A673 (cell line): Measurements from ENCODE around the gene RALGPS1. TPM values are rescaled to one million over a fixed set of nuclear protein-coding genes. Genes with fewer than 3 reads are reported as not detected.

Source experiments
- BruUV-seq: library from RNA; stranded (reverse); fragments of 400-500 nt; replicated peaks from 2 replicates; lab custom pipeline; 2021; lab: Mats Ljungman, UMichigan
- CTCF ChIA-PET: fragments of 300-600 bp; sonication (Branson Sonifier 250); formaldehyde crosslinking; loops from one replicate; lab custom pipeline; 2022; ENCODE audit warnings: antibody characterized with exemption; lab: Charles Lee
- POLR2A ChIA-PET: fragments of 300-600 bp; sonication (Branson Sonifier 250); formaldehyde crosslinking; loops from one replicate; lab custom pipeline; 2022; ENCODE audit warnings: antibody characterized with exemption; ENCODE audit not compliant: low non-redundant PET; lab: Charles Lee
- DNase-seq: peaks from one replicate; pipeline ENCODE4 v3.0.0-alpha.2; 2015; ENCODE audit warnings: low spot score
- H3K27ac ChIP-seq: fragments of 200-600 bp; sonication (generic); 2 replicates; pipeline ENCODE4 v1.5.1; 2016; ENCODE audit warnings: mixed run types, low read depth, mild to moderate bottlenecking, mixed read lengths, antibody characterized with exemption, low read length; ENCODE audit not compliant: poor library complexity, severe bottlenecking
- H3K27me3 ChIP-seq: fragments of 200-600 bp; sonication (generic); replicated peaks from 2 replicates; pipeline ENCODE4 v1.6.1; 2017; ENCODE audit warnings: mixed run types, low read depth, mild to moderate bottlenecking, mixed read lengths, antibody characterized with exemption, low read length; ENCODE audit not compliant: insufficient read depth, poor library complexity
- H3K36me3 ChIP-seq: fragments of 200-600 bp; sonication (generic); 2 replicates; pipeline ENCODE4 v1.6.1; 2016; ENCODE audit warnings: mixed run types, mild to moderate bottlenecking, mixed read lengths, antibody characterized with exemption, low read length; ENCODE audit not compliant: insufficient read depth, poor library complexity, severe bottlenecking
- H3K4me1 ChIP-seq: fragments of 200-600 bp; sonication (generic); 2 replicates; pipeline ENCODE4 v1.6.1; 2017; ENCODE audit warnings: mixed run types, mild to moderate bottlenecking, mixed read lengths, antibody characterized with exemption, low read length; ENCODE audit not compliant: insufficient read depth, poor library complexity, severe bottlenecking
- H3K4me3 ChIP-seq: fragments of 200-600 bp; sonication (generic); 2 replicates; pipeline ENCODE4 v1.5.1; 2016; ENCODE audit warnings: low read depth, mixed run types, mild to moderate bottlenecking, mixed read lengths, low read length; ENCODE audit not compliant: poor library complexity, severe bottlenecking
- H3K9me3 ChIP-seq: fragments of 200-600 bp; sonication (generic); 2 replicates; pipeline ENCODE4 v1.6.1; 2016; ENCODE audit warnings: mixed run types, low read depth, mild to moderate bottlenecking, mixed read lengths, antibody characterized with exemption, low read length; ENCODE audit not compliant: poor library complexity, severe bottlenecking
- EZH2 ChIP-seq: fragments of 200-600 bp; sonication (generic); IDR thresholded peaks from 2 replicates; pipeline ENCODE4 v1.6.1; 2017; ENCODE audit warnings: borderline replicate concordance, low read depth, mild to moderate bottlenecking, mixed read lengths, antibody characterized with exemption, low read length; ENCODE audit not compliant: poor library complexity, severe bottlenecking
- intact Hi-C: fragments of 100-400 bp; cut with micrococcal nuclease; formaldehyde crosslinking; loops from one replicate; pipeline ENCODE4 v1.10.0; 2022; ENCODE audit not compliant: unreplicated experiment
- total RNA-seq: library from RNA; stranded (reverse); gene quantifications from 2 replicates; pipeline ENCODE4 v1.2.3, GENCODE V29; 2021
- TF ChIP-seq, protein P1 (sequence below): fragments of 300-800, 200-600 bp; sonication (generic); conservative IDR thresholded peaks from 2 replicates; pipeline ENCODE4 v1.5.1; 2017; ENCODE audit warnings: low read depth, mild to moderate bottlenecking, antibody characterized with exemption, low read length, moderate library complexity, mixed read lengths

RALGPS1 gene
- total RNA-seq, 1 experiment from 2014 or later, result 3.9 TPM

GRCh38 chr9:127173063-127173462 is 258.5 kb downstream of the RALGPS1 start:
- Histone ChIP-seq H3K27me3 (no peaks in the 10 kb centered on the region), H3K4me1 (no peaks in the 10 kb centered on the region), H3K4me3 (no peak overlapping the region), H3K27ac (no peak overlapping the region), H3K9me3 (no peaks in the 10 kb centered on the region), H3K36me3 (no peaks in the 10 kb centered on the region)
- ChIA-PET CTCF (no interaction called here), POLR2A (no interaction called here)
- DNase-seq, result no peak
- TF ChIP-seq EZH2, result no peak
- TF ChIP-seq, protein P1, sequence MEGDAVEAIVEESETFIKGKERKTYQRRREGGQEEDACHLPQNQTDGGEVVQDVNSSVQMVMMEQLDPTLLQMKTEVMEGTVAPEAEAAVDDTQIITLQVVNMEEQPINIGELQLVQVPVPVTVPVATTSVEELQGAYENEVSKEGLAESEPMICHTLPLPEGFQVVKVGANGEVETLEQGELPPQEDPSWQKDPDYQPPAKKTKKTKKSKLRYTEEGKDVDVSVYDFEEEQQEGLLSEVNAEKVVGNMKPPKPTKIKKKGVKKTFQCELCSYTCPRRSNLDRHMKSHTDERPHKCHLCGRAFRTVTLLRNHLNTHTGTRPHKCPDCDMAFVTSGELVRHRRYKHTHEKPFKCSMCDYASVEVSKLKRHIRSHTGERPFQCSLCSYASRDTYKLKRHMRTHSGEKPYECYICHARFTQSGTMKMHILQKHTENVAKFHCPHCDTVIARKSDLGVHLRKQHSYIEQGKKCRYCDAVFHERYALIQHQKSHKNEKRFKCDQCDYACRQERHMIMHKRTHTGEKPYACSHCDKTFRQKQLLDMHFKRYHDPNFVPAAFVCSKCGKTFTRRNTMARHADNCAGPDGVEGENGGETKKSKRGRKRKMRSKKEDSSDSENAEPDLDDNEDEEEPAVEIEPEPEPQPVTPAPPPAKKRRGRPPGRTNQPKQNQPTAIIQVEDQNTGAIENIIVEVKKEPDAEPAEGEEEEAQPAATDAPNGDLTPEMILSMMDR, result no peak
- no TSS peak for BruUV-seq
- intact Hi-C loops, result no loop called here

DNA sequence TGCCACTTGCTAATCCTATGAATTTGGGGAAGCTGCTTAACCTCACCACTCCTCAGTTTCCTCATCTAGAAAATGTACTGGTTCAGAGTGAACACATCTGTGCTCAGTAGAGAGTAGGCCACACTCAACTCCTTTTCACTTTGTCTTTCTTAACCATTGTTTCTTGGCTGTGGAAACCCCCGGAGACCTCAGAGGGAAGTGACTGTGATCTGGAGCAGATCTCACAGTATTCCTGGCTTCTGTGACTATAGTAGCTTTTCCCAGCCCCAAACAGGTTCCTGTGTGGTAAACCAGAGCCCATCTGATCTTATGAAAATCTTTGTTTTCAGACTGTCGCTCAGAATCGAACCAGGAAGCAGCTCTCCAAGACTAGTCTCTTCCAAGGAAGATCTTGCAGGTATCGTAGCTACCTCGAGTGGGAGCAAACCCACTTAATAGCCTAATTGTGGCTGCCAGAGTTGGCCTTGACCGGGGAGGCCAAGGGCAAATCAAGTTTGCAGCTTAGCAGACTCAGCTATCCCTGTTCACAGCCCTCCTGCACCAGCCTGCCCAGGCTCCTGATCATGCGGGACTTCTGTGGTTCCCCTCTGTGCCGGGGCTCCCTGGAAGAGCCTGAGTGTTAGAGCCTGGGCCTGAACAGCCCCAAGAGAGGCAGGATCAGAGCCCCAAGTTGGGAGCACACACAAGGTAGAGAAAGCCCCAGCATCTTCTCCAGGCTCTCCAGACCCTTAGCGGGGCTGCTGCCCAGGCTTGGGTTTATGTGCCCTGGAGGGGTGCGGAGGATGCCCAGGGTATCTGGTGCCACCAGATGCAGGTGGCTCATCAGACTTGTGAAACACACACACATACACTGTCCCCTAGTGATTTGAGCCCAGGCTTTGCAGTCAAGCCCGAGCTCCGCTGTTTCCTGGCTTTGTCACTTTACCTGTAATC is 260.1 kb downstream of the RALGPS1 start:
- Histone ChIP-seq H3K36me3 (no peaks in the 10 kb centered on the region), H3K4me1 (no peaks in the 10 kb centered on the region), H3K9me3 (no peaks in the 10 kb centered on the region), H3K27me3 (no peaks in the 10 kb centered on the region), H3K27ac (no peak overlapping the region), H3K4me3 (no peak overlapping the region)
- no TSS peak for BruUV-seq
- no peak for TF ChIP-seq EZH2
- TF ChIP-seq, protein P1, result no peak
- intact Hi-C loops, result no loop called here
- ChIA-PET CTCF (no interaction called here), POLR2A (no interaction called here)
- DNase-seq, result no peak

DNA sequence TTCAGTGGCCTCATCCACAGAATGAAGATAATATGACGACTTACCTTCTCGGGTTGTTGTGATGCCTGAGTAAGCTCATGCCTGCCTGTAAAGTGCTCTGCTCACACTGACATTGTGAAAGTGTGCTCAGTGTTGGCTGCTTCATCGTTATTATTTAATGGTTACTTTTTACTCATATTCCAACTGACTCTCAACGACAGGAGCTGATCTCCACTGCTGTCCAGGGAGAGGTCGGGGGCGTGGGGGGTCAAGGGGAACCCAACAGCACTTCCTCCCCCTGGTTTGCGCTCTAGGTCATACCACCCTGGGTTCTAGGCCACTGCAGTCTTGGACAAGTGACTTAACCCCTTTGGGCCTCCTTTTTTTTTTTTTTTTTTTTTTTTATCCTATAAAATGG is 260.7 kb downstream of the RALGPS1 start:
- TF ChIP-seq, protein P1, result no peak
- TF ChIP-seq EZH2, result no peak
- no peaks in the 10 kb centered on the region for H3K27me3 ChIP-seq
- H3K4me3 ChIP-seq, result no peak overlapping the region
- H3K4me1 ChIP-seq, result no peaks in the 10 kb centered on the region
- no TSS peak for BruUV-seq
- intact Hi-C loops, result no loop called here
- H3K27ac ChIP-seq, result no peak overlapping the region
- ChIA-PET POLR2A (no interaction called here), CTCF (no interaction called here)
- DNase-seq, result no peak
- no peaks in the 10 kb centered on the region for H3K36me3 ChIP-seq
- no peaks in the 10 kb centered on the region for H3K9me3 ChIP-seq
